ENCODE data around the gene NECTIN4.

The NECTIN4 gene

DNA sequence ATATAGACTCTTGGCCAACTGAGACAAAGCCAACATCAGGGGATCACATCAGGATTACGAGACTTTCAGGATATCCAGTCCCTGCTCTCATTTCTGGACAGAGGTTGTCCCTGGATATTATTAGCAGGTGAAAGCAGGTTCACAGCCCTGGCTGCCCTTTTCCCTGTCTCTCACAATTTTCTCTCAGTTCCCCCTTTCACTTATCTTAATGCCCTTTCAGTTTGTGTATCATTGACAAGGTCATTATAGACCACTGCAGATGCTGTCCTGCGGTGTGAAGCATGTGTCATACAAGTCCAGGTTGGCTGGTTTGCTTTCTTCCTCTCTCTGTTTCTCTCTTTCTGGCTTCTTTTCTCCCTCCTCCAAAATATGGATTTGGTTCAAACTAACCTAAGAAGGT lies 6.7 kb upstream of the NECTIN4 start:
- Histone ChIP-seq H3K9me3 (ENCODE audit: control insufficient read depth, insufficient read depth, low read length) (no peaks in the 10 kb centered on the region), H3K36me3 (ENCODE audit: control insufficient read depth, low read length) (peaks cover 16% of the 10 kb centered on the region), H3K9me2 (replicated peaks; ENCODE audit: control insufficient read depth, low read length) (no peaks in the 10 kb centered on the region), H3K79me2 (ENCODE audit: control insufficient read depth, low read length) (no peaks in the 10 kb centered on the region), H3K4me1 (ENCODE audit: control insufficient read depth, low read length) (peaks cover 24% of the 10 kb centered on the region), H3K4me2 (ENCODE audit: low read length) (no peak overlapping the region), H3F3A (ENCODE audit: control insufficient read depth, insufficient read depth) (peaks cover 21% of the 10 kb centered on the region), H4K20me1 (ENCODE audit: control insufficient read depth, insufficient read depth, low read depth, low read length) (no peaks in the 10 kb centered on the region), H3K4me3 (ENCODE audit: low read length) (no peak overlapping the region), H3K27me3 (ENCODE audit: control insufficient read depth, low read length) (no peaks in the 10 kb centered on the region), H3K27ac (ENCODE audit: low read depth, low read length) (no peak overlapping the region)
- TF ChIP-seq, protein P1, sequence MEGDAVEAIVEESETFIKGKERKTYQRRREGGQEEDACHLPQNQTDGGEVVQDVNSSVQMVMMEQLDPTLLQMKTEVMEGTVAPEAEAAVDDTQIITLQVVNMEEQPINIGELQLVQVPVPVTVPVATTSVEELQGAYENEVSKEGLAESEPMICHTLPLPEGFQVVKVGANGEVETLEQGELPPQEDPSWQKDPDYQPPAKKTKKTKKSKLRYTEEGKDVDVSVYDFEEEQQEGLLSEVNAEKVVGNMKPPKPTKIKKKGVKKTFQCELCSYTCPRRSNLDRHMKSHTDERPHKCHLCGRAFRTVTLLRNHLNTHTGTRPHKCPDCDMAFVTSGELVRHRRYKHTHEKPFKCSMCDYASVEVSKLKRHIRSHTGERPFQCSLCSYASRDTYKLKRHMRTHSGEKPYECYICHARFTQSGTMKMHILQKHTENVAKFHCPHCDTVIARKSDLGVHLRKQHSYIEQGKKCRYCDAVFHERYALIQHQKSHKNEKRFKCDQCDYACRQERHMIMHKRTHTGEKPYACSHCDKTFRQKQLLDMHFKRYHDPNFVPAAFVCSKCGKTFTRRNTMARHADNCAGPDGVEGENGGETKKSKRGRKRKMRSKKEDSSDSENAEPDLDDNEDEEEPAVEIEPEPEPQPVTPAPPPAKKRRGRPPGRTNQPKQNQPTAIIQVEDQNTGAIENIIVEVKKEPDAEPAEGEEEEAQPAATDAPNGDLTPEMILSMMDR (IDR thresholded peaks at IDR 0.05; ENCODE audit: low read depth, low read length, poor library complexity, severe bottlenecking), result no peak
- no peak for TF ChIP-seq EZH2phosphoT487 (IDR thresholded peaks at IDR 0.05; ENCODE audit: borderline replicate concordance, low read length)

- Histone ChIP-seq H3K4me2 (ENCODE audit: low read length) (no peak overlapping the region), H3K79me2 (ENCODE audit: control insufficient read depth, low read length) (no peaks in the 10 kb centered on the region), H3K4me1 (ENCODE audit: control insufficient read depth, low read length) (peaks cover 24% of the 10 kb centered on the region), H3F3A (ENCODE audit: control insufficient read depth, insufficient read depth) (peaks cover 13% of the 10 kb centered on the region), H3K9me3 (ENCODE audit: control insufficient read depth, insufficient read depth, low read length) (no peaks in the 10 kb centered on the region), H3K36me3 (ENCODE audit: control insufficient read depth, low read length) (peaks cover 12% of the 10 kb centered on the region), H3K27ac (ENCODE audit: low read depth, low read length) (no peak overlapping the region), H3K4me3 (ENCODE audit: low read length) (no peak overlapping the region), H4K20me1 (ENCODE audit: control insufficient read depth, insufficient read depth, low read depth, low read length) (no peaks in the 10 kb centered on the region), H3K27me3 (ENCODE audit: control insufficient read depth, low read length) (no peaks in the 10 kb centered on the region), H3K9me2 (replicated peaks; ENCODE audit: control insufficient read depth, low read length) (no peaks in the 10 kb centered on the region)
- no peak for TF ChIP-seq EZH2phosphoT487 (IDR thresholded peaks at IDR 0.05; ENCODE audit: borderline replicate concordance, low read length)
- TF ChIP-seq, protein P1 (IDR thresholded peaks at IDR 0.05; ENCODE audit: low read depth, low read length, poor library complexity, severe bottlenecking), result no peak
These were observed 5.9 kb upstream of the NECTIN4 start for GRCh38 chr1:161095230-161095629.

- peaks cover 24% of the 10 kb centered on the region for H3K4me1 ChIP-seq (ENCODE audit: control insufficient read depth, low read length)
- no peaks in the 10 kb centered on the region for H3K9me2 ChIP-seq (replicated peaks; ENCODE audit: control insufficient read depth, low read length)
- H3K79me2 ChIP-seq (ENCODE audit: control insufficient read depth, low read length), result no peaks in the 10 kb centered on the region
- TF ChIP-seq EZH2phosphoT487 (IDR thresholded peaks at IDR 0.05; ENCODE audit: borderline replicate concordance, low read length), result no peak
- TF ChIP-seq, protein P1 (IDR thresholded peaks at IDR 0.05; ENCODE audit: low read depth, low read length, poor library complexity, severe bottlenecking), result no peak
- no peak overlapping the region for H3K27ac ChIP-seq (ENCODE audit: low read depth, low read length)
- peaks cover 6% of the 10 kb centered on the region; the same call in 1 of the 2 replicates for H3F3A ChIP-seq (ENCODE audit: control insufficient read depth, insufficient read depth)
- no peak overlapping the region for H3K4me3 ChIP-seq (ENCODE audit: low read length)
- H3K4me2 ChIP-seq (ENCODE audit: low read length), result no peak overlapping the region
- H3K36me3 ChIP-seq (ENCODE audit: control insufficient read depth, low read length), result peaks cover 4% of the 10 kb centered on the region
- H4K20me1 ChIP-seq (ENCODE audit: control insufficient read depth, insufficient read depth, low read depth, low read length), result no peaks in the 10 kb centered on the region
- no peaks in the 10 kb centered on the region for H3K27me3 ChIP-seq (ENCODE audit: control insufficient read depth, low read length)
- no peaks in the 10 kb centered on the region for H3K9me3 ChIP-seq (ENCODE audit: control insufficient read depth, insufficient read depth, low read length)
These were observed 5.1 kb upstream of the NECTIN4 start for GRCh38 chr1:161094481-161094880.

All from DOHH2 (cell line).